Fibroblast of lung (primary cell): ENCODE measurements around the gene CD151.

Source experiments
- CTCF ChIP-seq, 2 donors: IDR thresholded peaks in 1 of 2; conservative IDR thresholded peaks in 1 of 2; 1 replicate in 1 of 2; 2 replicates in 1 of 2; pipeline ENCODE4 v1.5.1; 2011 to 2012; ENCODE audit warnings: low read length in 2 of 2, control low read depth in 1 of 2, inconsistent platforms in 1 of 2, low read depth in 1 of 2, mild to moderate bottlenecking in 1 of 2
- EZH2 ChIP-seq: IDR thresholded peaks from 2 replicates; pipeline ENCODE4 v1.5.1; 2012; ENCODE audit warnings: low read length, control low read depth, mild to moderate bottlenecking; ENCODE audit errors: missing control alignments

- no peak for TF ChIP-seq CTCF (conservative IDR thresholded peaks at IDR 0.05 in 1 of 2, IDR thresholded peaks at IDR 0.05 in 1 of 2; ENCODE audit: low read depth in 1 of 2, low read length in 2 of 2)
- TF ChIP-seq EZH2 = no peak
These were observed 44.8 kb downstream of the CD151 start for GRCh38 chr11:877565-877964.
